Esophagus (tissue), 2 donors: ENCODE measurements around the gene NLRP4. TPM values are rescaled to one million over a fixed set of nuclear protein-coding genes. Genes with fewer than 3 reads are reported as not detected.

Experiments used
- H3K27ac ChIP-seq, 2 donors: one replicate each; pipeline ENCODE4 v1.5.1; 2013; ENCODE audit warnings: low read depth in 2 of 2, mild to moderate bottlenecking in 2 of 2, inconsistent platforms in 1 of 2, low read length in 1 of 2, moderate library complexity in 1 of 2
- H3K27me3 ChIP-seq, 2 donors: one replicate each; pipeline ENCODE4 v1.6.1; 2013; ENCODE audit warnings: low read length in 2 of 2, control low read depth in 1 of 2, mild to moderate bottlenecking in 1 of 2; ENCODE audit not compliant: insufficient read depth in 2 of 2, control insufficient read depth in 1 of 2
- H3K36me3 ChIP-seq, 2 donors: one replicate each; pipeline ENCODE4 v1.6.1; 2013; ENCODE audit warnings: low read length in 1 of 2; ENCODE audit not compliant: control insufficient read depth in 2 of 2, insufficient read depth in 2 of 2
- H3K4me1 ChIP-seq, 2 donors: one replicate each; pipeline ENCODE4 v1.6.1; 2013; ENCODE audit warnings: low read length in 1 of 2; ENCODE audit not compliant: control insufficient read depth in 2 of 2, insufficient read depth in 2 of 2
- H3K4me3 ChIP-seq, 2 donors: one replicate each; pipeline ENCODE4 v1.5.1; 2013; ENCODE audit warnings: low read length in 2 of 2, mild to moderate bottlenecking in 2 of 2, low read depth in 1 of 2, moderate library complexity in 1 of 2
- H3K9me3 ChIP-seq, 2 donors: one replicate each; pipeline ENCODE4 v1.6.1; 2013; ENCODE audit warnings: mild to moderate bottlenecking in 2 of 2, low read depth in 1 of 2, low read length in 1 of 2, moderate library complexity in 1 of 2; ENCODE audit not compliant: control insufficient read depth in 2 of 2, insufficient read depth in 1 of 2
- WGBS, 2 donors: extraction: QIAGEN DNeasy Blood & Tissue Kit; methylation state at CpG; one replicate each; pipeline ENCODE4 v1.1.7; 2013; 5-methylcytosine and 5-hydroxymethylcytosine counted together
- polyA plus RNA-seq, 2 donors: library from polyadenylated mRNA; stranded (reverse); fragments of 200-250 nt; gene quantifications; one replicate each; pipeline ENCODE4 v1.2.3, GENCODE V29; 2013
- donor health status: healthy with polysubstance abuse.
- donor health status: Bipolar disorder and iron deficiency.

The NLRP4 gene
- polyA plus RNA-seq, 2 donors = not detected

- Histone ChIP-seq H3K36me3 (no peaks in the 10 kb centered on the region), H3K27ac (no peak overlapping the region), H3K27me3 (no peaks in the 10 kb centered on the region), H3K4me3 (no peak overlapping the region), H3K9me3 (no peaks in the 10 kb centered on the region), H3K4me1 (no peaks in the 10 kb centered on the region)
- WGBS, 2 donors = 77 to 82% methylated on average over 5 of the region's 5 CpGs
These were observed 5.7 kb upstream of the NLRP4 start for GRCh38 chr19:55830656-55831055.

GRCh38 chr19:55831846-55832245 is 4.5 kb upstream of the NLRP4 start, which contains the start of gene NLRP11:
NLRP11 (minus strand) TSS chr19:55831999; CDS start chr19:55818174, 13,825 bp downstream.
- no peaks in the 10 kb centered on the region for H3K36me3 ChIP-seq
- H3K27ac ChIP-seq = no peak within 1 kb of the TSS
- no peaks in the 10 kb centered on the region for H3K4me1 ChIP-seq
- H3K4me3 ChIP-seq = no peak within 1 kb of the TSS
- 88 to 89% methylated on average over 10 of the region's 10 CpGs for WGBS, 2 donors
- no peaks in the 10 kb centered on the region for H3K9me3 ChIP-seq
- no peaks in the 10 kb centered on the region for H3K27me3 ChIP-seq

- Histone ChIP-seq H3K27me3 (no peaks in the 10 kb centered on the region), H3K9me3 (no peaks in the 10 kb centered on the region), H3K4me3 (no peak overlapping the region), H3K36me3 (no peaks in the 10 kb centered on the region), H3K4me1 (no peaks in the 10 kb centered on the region), H3K27ac (no peak overlapping the region)
- WGBS, 2 donors = 69 to 70% methylated on average over 4 of the region's 4 CpGs
These were observed 3.7 kb upstream of the NLRP4 start for GRCh38 chr19:55832676-55833075.

- Histone ChIP-seq H3K4me3 (no peak overlapping the region), H3K27ac (no peak overlapping the region), H3K36me3 (no peaks in the 10 kb centered on the region), H3K27me3 (no peaks in the 10 kb centered on the region), H3K4me1 (no peaks in the 10 kb centered on the region), H3K9me3 (no peaks in the 10 kb centered on the region)
- WGBS, 2 donors = 76 to 81% methylated on average over 3 of the region's 3 CpGs
These were observed 1.9 kb downstream of the NLRP4 start for GRCh38 chr19:55838251-55838650.

GRCh38 chr19:55838906-55839305 is 2.6 kb downstream of the NLRP4 start:
- H3K36me3 ChIP-seq = no peaks in the 10 kb centered on the region
- H3K27ac ChIP-seq = no peak overlapping the region
- 42 to 47% methylated on average over 4 of the region's 4 CpGs for WGBS, 2 donors
- H3K4me1 ChIP-seq = no peaks in the 10 kb centered on the region
- no peaks in the 10 kb centered on the region for H3K27me3 ChIP-seq
- H3K4me3 ChIP-seq = no peak overlapping the region
- no peaks in the 10 kb centered on the region for H3K9me3 ChIP-seq

DNA sequence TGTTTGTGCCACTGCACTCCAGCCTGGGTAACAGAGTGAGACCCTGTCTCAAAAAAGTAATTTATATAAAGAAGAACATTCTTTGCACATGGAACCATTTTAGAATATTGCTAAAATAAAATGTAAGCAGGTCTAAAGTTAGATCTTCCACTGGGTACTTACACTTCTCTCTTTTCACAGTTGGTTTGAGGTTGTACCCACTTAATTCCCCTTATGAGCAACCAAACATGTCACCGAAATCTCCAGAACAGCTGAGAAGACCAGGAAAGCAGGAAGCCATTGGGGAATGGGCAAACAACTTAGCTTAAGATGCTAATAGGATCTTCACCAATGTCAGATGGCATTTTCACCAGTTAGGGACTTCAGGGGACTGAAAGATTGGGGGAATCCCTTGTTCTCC is 18.8 kb downstream of the NLRP4 start:
- no peak overlapping the region for H3K27ac ChIP-seq
- no peaks in the 10 kb centered on the region for H3K36me3 ChIP-seq
- WGBS, 2 donors = 69 to 76% methylated on average over 1 of the region's 1 CpG
- no peaks in the 10 kb centered on the region for H3K27me3 ChIP-seq
- H3K9me3 ChIP-seq = peaks cover 0 to 4% of the 10 kb centered on the region in 2 donors
- H3K4me3 ChIP-seq = no peak overlapping the region
- H3K4me1 ChIP-seq = no peaks in the 10 kb centered on the region

GRCh38 chr19:55857149-55857548 is 20.8 kb downstream of the NLRP4 start:
- 70 to 75% methylated on average over 4 of the region's 4 CpGs for WGBS, 2 donors
- no peaks in the 10 kb centered on the region for H3K36me3 ChIP-seq
- H3K27me3 ChIP-seq = no peaks in the 10 kb centered on the region
- no peak overlapping the region for H3K4me3 ChIP-seq
- no peak overlapping the region for H3K27ac ChIP-seq
- no peaks in the 10 kb centered on the region for H3K4me1 ChIP-seq
- peaks cover 0 to 4% of the 10 kb centered on the region in 2 donors for H3K9me3 ChIP-seq

GRCh38 chr19:55857974-55858373 is 21.6 kb downstream of the NLRP4 start:
- 90% methylated on average over 23 of the region's 23 CpGs for WGBS, 2 donors
- H3K9me3 ChIP-seq = peaks cover 0 to 4% of the 10 kb centered on the region in 2 donors
- H3K36me3 ChIP-seq = no peaks in the 10 kb centered on the region

GRCh38 chr19:55858401-55858800 is 22.1 kb downstream of the NLRP4 start:
- Histone ChIP-seq H3K27me3 (no peaks in the 10 kb centered on the region), H3K27ac (no peak overlapping the region), H3K4me3 (no peak overlapping the region), H3K4me1 (no peaks in the 10 kb centered on the region), H3K9me3 (peaks cover 0 to 4% of the 10 kb centered on the region in 2 donors), H3K36me3 (no peaks in the 10 kb centered on the region)
- 91 to 93% methylated on average over 14 of the region's 14 CpGs for WGBS, 2 donors

More at GRCh38 chr19:55857974-55858373, 21.6 kb downstream of the NLRP4 start:
- no peaks in the 10 kb centered on the region for H3K4me1 ChIP-seq
- H3K4me3 ChIP-seq = no peak overlapping the region
- H3K27me3 ChIP-seq = no peaks in the 10 kb centered on the region
- H3K27ac ChIP-seq = no peak overlapping the region

- 65 to 68% methylated on average over 5 of the region's 5 CpGs for WGBS, 2 donors
- H3K4me3 ChIP-seq = no peak overlapping the region
- H3K4me1 ChIP-seq = no peaks in the 10 kb centered on the region
- H3K9me3 ChIP-seq = peaks cover 0 to 4% of the 10 kb centered on the region in 2 donors
- H3K27me3 ChIP-seq = no peaks in the 10 kb centered on the region
- no peaks in the 10 kb centered on the region for H3K36me3 ChIP-seq
- no peak overlapping the region for H3K27ac ChIP-seq
These were observed 22.6 kb downstream of the NLRP4 start for GRCh38 chr19:55858969-55859368.
